ENCODE results near the gene ATP6AP1. TPM values are rescaled to one million over a fixed set of nuclear protein-coding genes. Genes with fewer than 3 reads are reported as not detected.

The ATP6AP1 gene
- total and polyA plus RNA-seq, 2 of the 13 experiments (the other 11 are each of a cell fraction or from before 2014, with no cell fraction given), result 56.7 to 110 TPM

DNA sequence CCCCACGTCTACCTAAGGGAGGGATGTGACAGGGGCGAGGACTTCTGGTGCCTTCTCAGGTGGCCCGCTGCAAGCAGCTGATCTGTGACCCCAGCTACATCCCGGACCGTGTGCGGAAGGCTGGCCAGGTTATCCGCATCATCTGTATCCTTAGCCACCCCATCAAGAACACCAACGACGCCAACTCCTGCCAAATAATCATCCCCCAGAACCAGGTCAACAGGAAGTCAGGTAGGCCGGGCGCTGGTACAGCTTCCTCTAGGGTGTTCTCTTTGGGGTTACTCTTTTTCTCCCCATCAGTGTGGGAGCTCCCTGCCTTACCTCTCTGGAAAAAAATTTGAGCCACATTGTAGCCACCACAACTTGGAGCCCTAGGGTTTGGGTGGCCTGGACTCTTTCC is 13.1 kb downstream of the ATP6AP1 start:
- in situ Hi-C loops (cut with HindIII; ENCODE audit: extremely low pct_ligation_motif_present, low pct_unique_long_range_greater_than_20kb) (no loop called here), intact Hi-C loops (cut with micrococcal nuclease; ENCODE audit: unreplicated experiment) (no loop called here)
- no peaks in the 10 kb centered on the region for H4K20me1 ChIP-seq (ENCODE audit: insufficient read depth, low read length)
- FAIRE-seq, result no peak
- ATAC-seq, result no peak
- no peak for DNase-seq (ENCODE audit: low spot score)
- no peak overlapping the region for H2AFZ ChIP-seq (ENCODE audit: low read length)
- H3K79me2 ChIP-seq (ENCODE audit: insufficient read depth, low read length), result peaks cover 16% of the 10 kb centered on the region
- H3K4me2 ChIP-seq (ENCODE audit: low read depth, low read length), result no peak overlapping the region
- ChIA-PET CTCF (ENCODE audit: low intra/inter-chr PET ratio, low total read pairs) (no interaction called here), POLR2A (no interaction called here)
- no peaks in the 10 kb centered on the region for H3K27me3 ChIP-seq (ENCODE audit: control insufficient read depth in 1 of 2, insufficient read depth in 2 of 2, low read length in 2 of 2)
- no peak overlapping the region for H3K27ac ChIP-seq (ENCODE audit: extremely low read length, insufficient read depth, low read length)
- 100% methylated on average over 1 of the region's 11 CpGs for WGBS (ENCODE audit: low lambda C conversion rate)
- TF ChIP-seq ZZZ3 (CRISPR knock-in tag; IDR thresholded peaks at IDR 0.05; ENCODE audit: borderline replicate concordance) (no peak), MAFK (conservative IDR thresholded peaks at IDR 0.05 in 1 of 2, IDR thresholded peaks at IDR 0.05 in 1 of 2; ENCODE audit: low read length in 2 of 2) (no peak), ZNF549 (CRISPR knock-in tag; IDR thresholded peaks at IDR 0.05) (no peak), POLR2AphosphoS5 (IDR thresholded peaks at IDR 0.05; ENCODE audit: low read depth, low read length) (no peak), RAD21 (CRISPR knock-in tag; IDR thresholded peaks at IDR 0.05) (no peak), ZNF33A (CRISPR knock-in tag; IDR thresholded peaks at IDR 0.05; ENCODE audit: borderline replicate concordance) (no peak), ZFX (CRISPR knock-in tag; IDR thresholded peaks at IDR 0.05; ENCODE audit: low read depth) (no peak), FOXA1 (IDR thresholded peaks at IDR 0.05) (no peak), FOXA1 (CRISPR knock-in tag; IDR thresholded peaks at IDR 0.05) (no peak), ZSCAN9 (CRISPR knock-in tag; IDR thresholded peaks at IDR 0.05; ENCODE audit: borderline replicate concordance) (no peak), ZNF432 (CRISPR knock-in tag; IDR thresholded peaks at IDR 0.05; ENCODE audit: borderline replicate concordance) (no peak), NR2F1 (CRISPR knock-in tag; IDR thresholded peaks at IDR 0.05) (no peak), NR1H2 (CRISPR knock-in tag; IDR thresholded peaks at IDR 0.05; ENCODE audit: borderline replicate concordance, low read depth) (no peak), KAT8 (CRISPR knock-in tag; IDR thresholded peaks at IDR 0.05) (no peak), ZNF720 (CRISPR knock-in tag; IDR thresholded peaks at IDR 0.05) (no peak), ELF3 (CRISPR knock-in tag; IDR thresholded peaks at IDR 0.05) (no peak), KLF6 (CRISPR knock-in tag; IDR thresholded peaks at IDR 0.05) (no peak)
- TF ChIP-seq, protein P1, sequence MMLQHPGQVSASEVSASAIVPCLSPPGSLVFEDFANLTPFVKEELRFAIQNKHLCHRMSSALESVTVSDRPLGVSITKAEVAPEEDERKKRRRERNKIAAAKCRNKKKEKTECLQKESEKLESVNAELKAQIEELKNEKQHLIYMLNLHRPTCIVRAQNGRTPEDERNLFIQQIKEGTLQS (CRISPR knock-in tag; IDR thresholded peaks at IDR 0.05), result no peak
- TF ChIP-seq, protein P2, sequence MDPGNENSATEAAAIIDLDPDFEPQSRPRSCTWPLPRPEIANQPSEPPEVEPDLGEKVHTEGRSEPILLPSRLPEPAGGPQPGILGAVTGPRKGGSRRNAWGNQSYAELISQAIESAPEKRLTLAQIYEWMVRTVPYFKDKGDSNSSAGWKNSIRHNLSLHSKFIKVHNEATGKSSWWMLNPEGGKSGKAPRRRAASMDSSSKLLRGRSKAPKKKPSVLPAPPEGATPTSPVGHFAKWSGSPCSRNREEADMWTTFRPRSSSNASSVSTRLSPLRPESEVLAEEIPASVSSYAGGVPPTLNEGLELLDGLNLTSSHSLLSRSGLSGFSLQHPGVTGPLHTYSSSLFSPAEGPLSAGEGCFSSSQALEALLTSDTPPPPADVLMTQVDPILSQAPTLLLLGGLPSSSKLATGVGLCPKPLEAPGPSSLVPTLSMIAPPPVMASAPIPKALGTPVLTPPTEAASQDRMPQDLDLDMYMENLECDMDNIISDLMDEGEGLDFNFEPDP (CRISPR knock-in tag; conservative IDR thresholded peaks at IDR 0.05), result no peak
- TF ChIP-seq, protein P3, sequence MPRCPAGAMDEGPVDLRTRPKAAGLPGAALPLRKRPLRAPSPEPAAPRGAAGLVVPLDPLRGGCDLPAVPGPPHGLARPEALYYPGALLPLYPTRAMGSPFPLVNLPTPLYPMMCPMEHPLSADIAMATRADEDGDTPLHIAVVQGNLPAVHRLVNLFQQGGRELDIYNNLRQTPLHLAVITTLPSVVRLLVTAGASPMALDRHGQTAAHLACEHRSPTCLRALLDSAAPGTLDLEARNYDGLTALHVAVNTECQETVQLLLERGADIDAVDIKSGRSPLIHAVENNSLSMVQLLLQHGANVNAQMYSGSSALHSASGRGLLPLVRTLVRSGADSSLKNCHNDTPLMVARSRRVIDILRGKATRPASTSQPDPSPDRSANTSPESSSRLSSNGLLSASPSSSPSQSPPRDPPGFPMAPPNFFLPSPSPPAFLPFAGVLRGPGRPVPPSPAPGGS (CRISPR knock-in tag; IDR thresholded peaks at IDR 0.05), result no peak
- H3K4me3 ChIP-seq (replicated peaks in 1 of 3; ENCODE audit: insufficient read depth in 1 of 3, low read depth in 2 of 3, low read length in 3 of 3), result no peak overlapping the region
- BruUV-seq (replicated peaks), result no TSS peak
- peaks cover 19% of the 10 kb centered on the region for H3K4me1 ChIP-seq (ENCODE audit: insufficient read depth, low read length)
- no peak overlapping the region for H3K9ac ChIP-seq (ENCODE audit: insufficient read depth, low read depth, low read length)
- no peaks in the 10 kb centered on the region for H3K9me3 ChIP-seq (ENCODE audit: low read length)
- peaks cover 0 to 2% of the 10 kb centered on the region in 2 experiments; a peak in 2 of 5 replicates for H3K36me3 ChIP-seq (replicated peaks in 1 of 2; ENCODE audit: control insufficient read depth in 1 of 2, insufficient read depth in 2 of 2, low read length in 2 of 2)
